HAP-1 (cell line): ENCODE measurements around the gene BBS7.

Experiments used
- DNase-seq, 2 experiments: peaks; one replicate each; pipeline ENCODE4 v3.0.0-alpha.2; 2016 to 2020; ENCODE audit warnings: low spot score in 2 of 2
- H3K27me3 ChIP-seq: fragments of 250-450 bp; sonication (Bioruptor Pico); 2 replicates; pipeline ENCODE4 v1.5.1; 2020; ENCODE audit warnings: low read depth, mild to moderate bottlenecking, moderate library complexity
- H3K36me3 ChIP-seq: fragments of 250-450 bp; sonication (Bioruptor Pico); replicated peaks from 2 replicates; pipeline ENCODE4 v1.5.1; 2020; ENCODE audit warnings: mild to moderate bottlenecking
- H3K4me1 ChIP-seq: fragments of 250-450 bp; sonication (Bioruptor Pico); 2 replicates; pipeline ENCODE4 v1.5.1; 2020; ENCODE audit warnings: mild to moderate bottlenecking
- H3K4me3 ChIP-seq: fragments of 250-450 bp; sonication (Bioruptor Pico); 2 replicates; pipeline ENCODE4 v1.5.1; 2020; ENCODE audit warnings: mild to moderate bottlenecking, moderate library complexity
- H3K9me3 ChIP-seq: fragments of 250-450 bp; sonication (Bioruptor Pico); 2 replicates; pipeline ENCODE4 v1.5.1; 2020; ENCODE audit warnings: mild to moderate bottlenecking, moderate library complexity
- in situ Hi-C: fragments of 300-500 bp; cut with MboI; formaldehyde crosslinking; loops from 3 replicates; pipeline ENCODE4 v1.14.3; 2020; ENCODE audit warnings: low sequenced_read_pairs, inconsistent platforms, mixed read lengths

The BBS7 gene

GRCh38 chr4:121873604-121874003, 3.3 kb upstream of the BBS7 start:
- DNase-seq, result no peak
- no peak overlapping the region for H3K4me3 ChIP-seq
- H3K9me3 ChIP-seq, result no peaks in the 10 kb centered on the region
- in situ Hi-C loops, result no loop called here
- H3K4me1 ChIP-seq, result peaks cover 5% of the 10 kb centered on the region
- H3K36me3 ChIP-seq, result no peaks in the 10 kb centered on the region; the same call in 1 of the 2 replicates
- peaks cover 7% of the 10 kb centered on the region for H3K27me3 ChIP-seq

- Histone ChIP-seq H3K27me3 (no peaks in the 10 kb centered on the region), H3K9me3 (no peaks in the 10 kb centered on the region), H3K4me3 (no peak overlapping the region), H3K4me1 (no peaks in the 10 kb centered on the region; the same call in 1 of the 2 replicates), H3K36me3 (peaks cover 47% of the 10 kb centered on the region)
- no peak for DNase-seq
- in situ Hi-C loops, result no loop called here
Observed at GRCh38 chr4:121863799-121864198, 6.5 kb downstream of the BBS7 start.

GRCh38 chr4:121861426-121861825, 8.8 kb downstream of the BBS7 start:
- in situ Hi-C loops, result no loop called here
- DNase-seq, result no peak
- Histone ChIP-seq H3K4me1 (no peaks in the 10 kb centered on the region), H3K27me3 (no peaks in the 10 kb centered on the region), H3K36me3 (peaks cover 38% of the 10 kb centered on the region), H3K9me3 (no peaks in the 10 kb centered on the region), H3K4me3 (no peak overlapping the region)

- DNase-seq, result no peak
- H3K4me1 ChIP-seq, result no peaks in the 10 kb centered on the region
- H3K4me3 ChIP-seq, result no peak overlapping the region
- in situ Hi-C loops, result no loop called here
- no peaks in the 10 kb centered on the region for H3K9me3 ChIP-seq
- H3K36me3 ChIP-seq, result peaks cover 31% of the 10 kb centered on the region
- H3K27me3 ChIP-seq, result no peaks in the 10 kb centered on the region
Observed at GRCh38 chr4:121860121-121860520, 10.2 kb downstream of the BBS7 start.

GRCh38 chr4:121851354-121851753, 18.9 kb downstream of the BBS7 start:
- DNase-seq, result no peak
- no peaks in the 10 kb centered on the region for H3K4me1 ChIP-seq
- peaks cover 18% of the 10 kb centered on the region for H3K36me3 ChIP-seq
- no peaks in the 10 kb centered on the region for H3K9me3 ChIP-seq
- H3K27me3 ChIP-seq, result no peaks in the 10 kb centered on the region
- H3K4me3 ChIP-seq, result no peak overlapping the region
- in situ Hi-C loops, result no loop called here

- H3K36me3 ChIP-seq, result peaks cover 22% of the 10 kb centered on the region
- in situ Hi-C loops, result no loop called here
Observed at GRCh38 chr4:121846662-121847061, 23.6 kb downstream of the BBS7 start.

GRCh38 chr4:121842862-121843261, 27.4 kb downstream of the BBS7 start:
- Histone ChIP-seq H3K36me3 (peaks cover 9% of the 10 kb centered on the region), H3K27me3 (no peaks in the 10 kb centered on the region), H3K4me3 (no peak overlapping the region), H3K4me1 (no peaks in the 10 kb centered on the region), H3K9me3 (no peaks in the 10 kb centered on the region)
- DNase-seq, result no peak
- in situ Hi-C loops, result no loop called here

More at GRCh38 chr4:121846662-121847061, 23.6 kb downstream of the BBS7 start:
- no peak for DNase-seq
- H3K27me3 ChIP-seq, result no peaks in the 10 kb centered on the region
- H3K9me3 ChIP-seq, result no peaks in the 10 kb centered on the region
- no peaks in the 10 kb centered on the region for H3K4me1 ChIP-seq
- H3K4me3 ChIP-seq, result no peak overlapping the region

- no peak for DNase-seq
- no peak overlapping the region for H3K4me3 ChIP-seq
- no peaks in the 10 kb centered on the region for H3K4me1 ChIP-seq
- no peaks in the 10 kb centered on the region for H3K27me3 ChIP-seq
- H3K36me3 ChIP-seq, result peaks cover 13% of the 10 kb centered on the region
- in situ Hi-C loops, result no loop called here
- H3K9me3 ChIP-seq, result no peaks in the 10 kb centered on the region
Observed at GRCh38 chr4:121838136-121838535, 32.1 kb downstream of the BBS7 start.

GRCh38 chr4:121829511-121829910, 40.8 kb downstream of the BBS7 start:
- DNase-seq, result no peak
- in situ Hi-C loops, result no loop called here
- no peaks in the 10 kb centered on the region for H3K27me3 ChIP-seq
- no peak overlapping the region for H3K4me3 ChIP-seq
- peaks cover 6% of the 10 kb centered on the region for H3K36me3 ChIP-seq
- H3K4me1 ChIP-seq, result no peaks in the 10 kb centered on the region; the same call in 1 of the 2 replicates
- no peaks in the 10 kb centered on the region for H3K9me3 ChIP-seq

- Histone ChIP-seq H3K9me3 (no peaks in the 10 kb centered on the region), H3K36me3 (peaks cover 8% of the 10 kb centered on the region), H3K4me1 (peaks cover 4% of the 10 kb centered on the region), H3K4me3 (no peak overlapping the region), H3K27me3 (no peaks in the 10 kb centered on the region)
- no peak for DNase-seq
- in situ Hi-C loops, result no loop called here
Observed at GRCh38 chr4:121827853-121828252, 42.4 kb downstream of the BBS7 start.

- Histone ChIP-seq H3K27me3 (no peaks in the 10 kb centered on the region), H3K36me3 (peaks cover 35% of the 10 kb centered on the region), H3K9me3 (no peaks in the 10 kb centered on the region), H3K4me3 (no peak overlapping the region), H3K4me1 (peaks cover 20% of the 10 kb centered on the region)
- DNase-seq, result no peak
- in situ Hi-C loops, result no loop called here
Observed at GRCh38 chr4:121824950-121825349, 45.3 kb downstream of the BBS7 start.

GRCh38 chr4:121824171-121824527, 46.1 kb downstream of the BBS7 start:
- in situ Hi-C loops, result no loop called here
- Histone ChIP-seq H3K27me3 (no peaks in the 10 kb centered on the region), H3K4me1 (peaks cover 22% of the 10 kb centered on the region), H3K9me3 (no peaks in the 10 kb centered on the region), H3K36me3 (peaks cover 43% of the 10 kb centered on the region), H3K4me3 (peak overlapping the region; percentile 95)
- no peak for DNase-seq

GRCh38 chr4:121823505-121824170, 46.6 kb downstream of the BBS7 start, which contains the start of gene CCNA2:
TSS of gene CCNA2 (minus strand) at chr4:121823883. CDS start at chr4:121823628, 255 bp downstream.
- peak within 1 kb of the TSS; percentile 95 for H3K4me3 ChIP-seq
- H3K27me3 ChIP-seq, result no peaks in the 10 kb centered on the region
- H3K9me3 ChIP-seq, result no peaks in the 10 kb centered on the region
- peaks cover 22% of the 10 kb centered on the region for H3K4me1 ChIP-seq
- peak; percentile 96 to 99 for DNase-seq
- H3K36me3 ChIP-seq, result peaks cover 48% of the 10 kb centered on the region
- in situ Hi-C loops, result no loop called here

- H3K4me1 ChIP-seq, result peaks cover 22% of the 10 kb centered on the region
- in situ Hi-C loops, result no loop called here
- H3K9me3 ChIP-seq, result no peaks in the 10 kb centered on the region
- H3K27me3 ChIP-seq, result no peaks in the 10 kb centered on the region
- peak overlapping the region; percentile 95 for H3K4me3 ChIP-seq
- peak; percentile 60 to 64 for DNase-seq
- peaks cover 55% of the 10 kb centered on the region for H3K36me3 ChIP-seq
Observed at GRCh38 chr4:121822796-121823504, 47.3 kb downstream of the BBS7 start.
